ENCODE results near the gene REELD1. TPM values are rescaled to one million over a fixed set of nuclear protein-coding genes. Genes with fewer than 3 reads are reported as not detected.

REELD1 gene
- total RNA-seq, 1 experiment from 2014 or later, result 0.25 TPM

DNA sequence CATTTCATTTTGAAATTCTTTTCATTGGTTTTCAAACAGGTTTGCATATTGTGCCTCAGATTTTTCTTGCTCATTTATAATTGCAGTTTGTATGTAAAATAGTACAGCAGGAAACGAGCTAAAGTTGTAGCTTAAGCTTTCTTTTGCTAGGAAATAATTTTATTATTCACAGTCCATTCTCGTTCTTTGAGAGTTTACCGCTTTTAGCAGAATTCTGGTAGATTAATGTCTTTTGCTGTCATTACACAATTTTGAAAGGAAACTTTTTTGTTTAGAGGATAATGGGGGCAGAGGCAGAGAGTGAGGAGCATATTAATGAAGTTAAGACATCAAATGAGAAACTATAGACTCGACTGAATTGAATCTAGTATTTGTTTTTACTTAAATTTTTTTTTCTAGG, 28.3 kb upstream of the REELD1 start:
- CTCF ChIA-PET, result no interaction called here
- ATAC-seq, result no peak
- Histone ChIP-seq H3K4me2 (ENCODE audit: low read length) (no peak overlapping the region), H3K9me3 (ENCODE audit: control insufficient read depth in 1 of 2, insufficient read depth in 1 of 2, low read depth in 1 of 2, low read length in 2 of 2) (no peaks in the 10 kb centered on the region), H3K36me3 (ENCODE audit: control insufficient read depth in 1 of 2, insufficient read depth in 2 of 2, low read length in 2 of 2) (peaks cover 25 to 36% of the 10 kb centered on the region in 2 experiments; a peak in 3 of 4 replicates), H3K9ac (ENCODE audit: low read length) (no peak overlapping the region), H4K20me1 (ENCODE audit: insufficient read depth) (no peaks in the 10 kb centered on the region), H3K9me2 (ENCODE audit: insufficient read depth) (no peaks in the 10 kb centered on the region), H3K27me3 (ENCODE audit: insufficient read depth, low read length) (no peaks in the 10 kb centered on the region), H3K4me1 (ENCODE audit: control insufficient read depth in 1 of 2, insufficient read depth in 2 of 2, low read length in 2 of 2) (no peaks in the 10 kb centered on the region), H3K4me3 (replicated peaks in 1 of 2; ENCODE audit: low read depth in 1 of 2, low read length in 2 of 2) (no peak overlapping the region), H2AFZ (ENCODE audit: low read depth, low read length, poor library complexity, severe bottlenecking) (no peak overlapping the region), H3K79me2 (ENCODE audit: insufficient read depth, low read length) (peaks cover 27% of the 10 kb centered on the region), H3K27ac (ENCODE audit: low read depth, low read length) (no peak overlapping the region)
- TF ChIP-seq, protein P1, sequence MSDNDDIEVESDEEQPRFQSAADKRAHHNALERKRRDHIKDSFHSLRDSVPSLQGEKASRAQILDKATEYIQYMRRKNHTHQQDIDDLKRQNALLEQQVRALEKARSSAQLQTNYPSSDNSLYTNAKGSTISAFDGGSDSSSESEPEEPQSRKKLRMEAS (IDR thresholded peaks at IDR 0.05), result no peak
- no peak for TF ChIP-seq CEBPB (IDR thresholded peaks at IDR 0.05; ENCODE audit: low read depth)
- TF ChIP-seq ZFX (IDR thresholded peaks at IDR 0.05), result no peak
- RAD21 ChIA-PET (ENCODE audit: low non-redundant PET in 1 of 2, low total read pairs in 2 of 2, uncharacterized antibody in 2 of 2, unreplicated experiment in 2 of 2), result no interaction called here
- no peak for DNase-seq (ENCODE audit: low read depth, low spot score)
- POLR2A ChIA-PET, result no interaction called here
- intact Hi-C loops (cut with micrococcal nuclease), result no loop called here
- BruUV-seq (replicated peaks), result no TSS peak

DNA sequence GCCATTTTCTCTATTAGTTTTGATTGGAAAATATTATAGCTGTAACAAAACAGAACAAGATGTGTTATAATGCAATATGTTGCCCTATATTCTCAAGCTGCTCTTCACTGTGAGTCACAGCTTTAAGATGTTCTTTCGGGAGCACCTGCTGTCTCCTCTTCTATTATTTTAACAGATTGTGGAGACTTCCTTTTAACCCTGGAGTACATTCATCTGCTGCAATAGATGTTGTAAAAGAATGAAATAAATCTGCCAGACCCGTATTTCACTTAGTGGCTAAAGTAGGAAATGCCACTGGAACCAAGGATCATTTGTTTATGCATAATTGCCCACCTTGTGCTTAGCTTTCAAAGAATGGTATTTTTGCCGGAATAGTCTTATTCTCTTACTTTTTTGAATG, 27.7 kb upstream of the REELD1 start:
- BruUV-seq (replicated peaks), result no TSS peak
- no peak for ATAC-seq
- no peak for TF ChIP-seq POLR2A (IDR thresholded peaks at IDR 0.05; ENCODE audit: borderline replicate concordance, extremely low read depth, insufficient read depth, insufficient read length)
- no peak for TF ChIP-seq FOSL1 (IDR thresholded peaks at IDR 0.05; ENCODE audit: low read depth)
- TF ChIP-seq CBX3 (IDR thresholded peaks at IDR 0.05; ENCODE audit: low read depth), result no peak
- TF ChIP-seq TCF7L2 (IDR thresholded peaks at IDR 0.05; ENCODE audit: borderline replicate concordance, extremely low read depth, insufficient read depth, insufficient read length), result no peak
- TF ChIP-seq EGR1 (IDR thresholded peaks at IDR 0.05; ENCODE audit: low read depth), result no peak
- TF ChIP-seq, protein P1 (IDR thresholded peaks at IDR 0.05), result no peak
- TF ChIP-seq ELF1 (IDR thresholded peaks at IDR 0.05; ENCODE audit: borderline replicate concordance, low read depth), result no peak
- no peak for TF ChIP-seq YY1 (IDR thresholded peaks at IDR 0.05; ENCODE audit: extremely low read depth, insufficient replicate concordance, low read depth, low read length)
- TF ChIP-seq, protein P2, sequence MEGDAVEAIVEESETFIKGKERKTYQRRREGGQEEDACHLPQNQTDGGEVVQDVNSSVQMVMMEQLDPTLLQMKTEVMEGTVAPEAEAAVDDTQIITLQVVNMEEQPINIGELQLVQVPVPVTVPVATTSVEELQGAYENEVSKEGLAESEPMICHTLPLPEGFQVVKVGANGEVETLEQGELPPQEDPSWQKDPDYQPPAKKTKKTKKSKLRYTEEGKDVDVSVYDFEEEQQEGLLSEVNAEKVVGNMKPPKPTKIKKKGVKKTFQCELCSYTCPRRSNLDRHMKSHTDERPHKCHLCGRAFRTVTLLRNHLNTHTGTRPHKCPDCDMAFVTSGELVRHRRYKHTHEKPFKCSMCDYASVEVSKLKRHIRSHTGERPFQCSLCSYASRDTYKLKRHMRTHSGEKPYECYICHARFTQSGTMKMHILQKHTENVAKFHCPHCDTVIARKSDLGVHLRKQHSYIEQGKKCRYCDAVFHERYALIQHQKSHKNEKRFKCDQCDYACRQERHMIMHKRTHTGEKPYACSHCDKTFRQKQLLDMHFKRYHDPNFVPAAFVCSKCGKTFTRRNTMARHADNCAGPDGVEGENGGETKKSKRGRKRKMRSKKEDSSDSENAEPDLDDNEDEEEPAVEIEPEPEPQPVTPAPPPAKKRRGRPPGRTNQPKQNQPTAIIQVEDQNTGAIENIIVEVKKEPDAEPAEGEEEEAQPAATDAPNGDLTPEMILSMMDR (IDR thresholded peaks at IDR 0.05 in 2 of 3, conservative IDR thresholded peaks at IDR 0.05 in 1 of 3; ENCODE audit: borderline replicate concordance in 1 of 3, insufficient read depth in 1 of 3, low read depth in 2 of 3, low read length in 2 of 3), result no peak
- no peak for TF ChIP-seq REST (IDR thresholded peaks at IDR 0.05; ENCODE audit: low read depth)
- TF ChIP-seq EZH2phosphoT487 (IDR thresholded peaks at IDR 0.05; ENCODE audit: borderline replicate concordance), result no peak
- TF ChIP-seq RAD21 (IDR thresholded peaks at IDR 0.05; ENCODE audit: low read depth), result no peak

More for the DNA sequence above, 27.7 kb upstream of the REELD1 start:
- ChIA-PET RAD21 (ENCODE audit: low non-redundant PET in 1 of 2, low total read pairs in 2 of 2, uncharacterized antibody in 2 of 2, unreplicated experiment in 2 of 2) (no interaction called here), POLR2A (no interaction called here), CTCF (no interaction called here)
- no peak for DNase-seq (ENCODE audit: low read depth, low spot score)
- H3K9me3 ChIP-seq (ENCODE audit: control insufficient read depth in 1 of 2, insufficient read depth in 1 of 2, low read depth in 1 of 2, low read length in 2 of 2), result no peaks in the 10 kb centered on the region
- H3K27me3 ChIP-seq (ENCODE audit: insufficient read depth, low read length), result no peaks in the 10 kb centered on the region
- no peak overlapping the region for H3K4me2 ChIP-seq (ENCODE audit: low read length)
- intact Hi-C loops (cut with micrococcal nuclease), result no loop called here
- no peak overlapping the region for H3K9ac ChIP-seq (ENCODE audit: low read length)
- peaks cover 0 to 3% of the 10 kb centered on the region in 2 experiments; a peak in 1 of 4 replicates for H3K4me1 ChIP-seq (ENCODE audit: control insufficient read depth in 1 of 2, insufficient read depth in 2 of 2, low read length in 2 of 2)
- H3K9me2 ChIP-seq (ENCODE audit: insufficient read depth), result no peaks in the 10 kb centered on the region
- no peak overlapping the region for H3K27ac ChIP-seq (ENCODE audit: low read depth, low read length)
- peaks cover 22% of the 10 kb centered on the region for H3K79me2 ChIP-seq (ENCODE audit: insufficient read depth, low read length)
- no peak overlapping the region for H3K4me3 ChIP-seq (replicated peaks in 1 of 2; ENCODE audit: low read depth in 1 of 2, low read length in 2 of 2)
- peaks cover 27 to 36% of the 10 kb centered on the region in 2 experiments; a peak in 3 of 4 replicates for H3K36me3 ChIP-seq (ENCODE audit: control insufficient read depth in 1 of 2, insufficient read depth in 2 of 2, low read length in 2 of 2)
- H2AFZ ChIP-seq (ENCODE audit: low read depth, low read length, poor library complexity, severe bottlenecking), result no peak overlapping the region
- H4K20me1 ChIP-seq (ENCODE audit: insufficient read depth), result no peaks in the 10 kb centered on the region

Data from HCT116 (cell line).